T-helper 2 cell treated with Interferon-gamma antibody and Interleukin-4, amounts not matched to agents 5 μg/mL and 100 μg/mL, for 36 hours (primary cell): ENCODE results near the gene AARS2.
A peak's percentile ranks its signal among the peaks of the same experiment; 100 is the strongest.

Experiments used
- DNase-seq: peaks from one replicate; pipeline ENCODE4 v3.0.0; 2021; ENCODE audit warnings: low spot score
- H3K27ac Mint-ChIP-seq: one replicate; pipeline ENCODE4 v1.8.0; 2021; ENCODE audit warnings: mild to moderate bottlenecking, mixed read lengths
- H3K27me3 Mint-ChIP-seq: one replicate; pipeline ENCODE4 v1.8.0; 2021; ENCODE audit warnings: low read depth, mixed read lengths
- H3K36me3 Mint-ChIP-seq: one replicate; pipeline ENCODE4 v1.8.0; 2021; ENCODE audit warnings: low read depth, mixed read lengths
- H3K4me1 Mint-ChIP-seq: one replicate; pipeline ENCODE4 v1.8.0; 2021; ENCODE audit warnings: low read depth, mixed read lengths
- H3K4me3 Mint-ChIP-seq: one replicate; pipeline ENCODE4 v1.8.0; 2022; ENCODE audit warnings: mild to moderate bottlenecking, moderate library complexity, mixed read lengths
- H3K9me3 Mint-ChIP-seq: one replicate; pipeline ENCODE4 v1.8.0; 2021; ENCODE audit warnings: mixed read lengths

AARS2 gene

GRCh38 chr6:44301782-44302564 is 11.2 kb downstream of the AARS2 start:
- H3K4me3 Mint-ChIP-seq: no peak overlapping the region
- no peak overlapping the region for H3K27ac Mint-ChIP-seq
- H3K36me3 Mint-ChIP-seq: peaks cover 45% of the 10 kb centered on the region
- no peaks in the 10 kb centered on the region for H3K9me3 Mint-ChIP-seq
- no peak for DNase-seq
- H3K4me1 Mint-ChIP-seq: peaks cover 6% of the 10 kb centered on the region
- peaks cover 16% of the 10 kb centered on the region for H3K27me3 Mint-ChIP-seq

- peaks cover 24% of the 10 kb centered on the region for H3K27me3 Mint-ChIP-seq
- peaks cover 45% of the 10 kb centered on the region for H3K36me3 Mint-ChIP-seq
- H3K27ac Mint-ChIP-seq: no peak overlapping the region
- H3K4me3 Mint-ChIP-seq: no peak overlapping the region
- peaks cover 6% of the 10 kb centered on the region for H3K4me1 Mint-ChIP-seq
- no peak for DNase-seq
- no peaks in the 10 kb centered on the region for H3K9me3 Mint-ChIP-seq
These were observed 12.0 kb downstream of the AARS2 start for GRCh38 chr6:44301106-44301505.

- peaks cover 3% of the 10 kb centered on the region for H3K4me1 Mint-ChIP-seq
- no peak overlapping the region for H3K4me3 Mint-ChIP-seq
- H3K36me3 Mint-ChIP-seq: peaks cover 38% of the 10 kb centered on the region
- H3K27me3 Mint-ChIP-seq: peaks cover 29% of the 10 kb centered on the region
- DNase-seq: no peak
- H3K27ac Mint-ChIP-seq: no peak overlapping the region
- H3K9me3 Mint-ChIP-seq: no peaks in the 10 kb centered on the region
These were observed 12.8 kb downstream of the AARS2 start for GRCh38 chr6:44300292-44300823.

GRCh38 chr6:44298864-44299263 is 14.3 kb downstream of the AARS2 start:
- Mint-ChIP-seq H3K4me1 (peaks cover 2% of the 10 kb centered on the region), H3K4me3 (peak overlapping the region; percentile 15), H3K9me3 (no peaks in the 10 kb centered on the region), H3K27me3 (peaks cover 35% of the 10 kb centered on the region), H3K27ac (no peak overlapping the region), H3K36me3 (peaks cover 36% of the 10 kb centered on the region)
- DNase-seq: no peak

- peak overlapping the region; percentile 45 for H3K4me3 Mint-ChIP-seq
- H3K27ac Mint-ChIP-seq: no peak overlapping the region
- no peaks in the 10 kb centered on the region for H3K9me3 Mint-ChIP-seq
- H3K4me1 Mint-ChIP-seq: peaks cover 2% of the 10 kb centered on the region
- DNase-seq: no peak
- peaks cover 40% of the 10 kb centered on the region for H3K27me3 Mint-ChIP-seq
- H3K36me3 Mint-ChIP-seq: peaks cover 31% of the 10 kb centered on the region
These were observed 14.9 kb downstream of the AARS2 start for GRCh38 chr6:44298055-44298803.

GRCh38 chr6:44297063-44298038 is 15.8 kb downstream of the AARS2 start:
- DNase-seq: peak; percentile 29
- Mint-ChIP-seq H3K4me1 (peaks cover 2% of the 10 kb centered on the region), H3K27ac (no peak overlapping the region), H3K27me3 (peaks cover 48% of the 10 kb centered on the region), H3K36me3 (peaks cover 27% of the 10 kb centered on the region), H3K9me3 (no peaks in the 10 kb centered on the region), H3K4me3 (peak overlapping the region; percentile 45)

- Mint-ChIP-seq H3K27me3 (peaks cover 61% of the 10 kb centered on the region), H3K27ac (no peak overlapping the region)
These were observed 18.0 kb downstream of the AARS2 start for GRCh38 chr6:44294832-44295791.

GRCh38 chr6:44292661-44293365 is 20.3 kb downstream of the AARS2 start:
- H3K9me3 Mint-ChIP-seq: no peaks in the 10 kb centered on the region
- peaks cover 52% of the 10 kb centered on the region for H3K27me3 Mint-ChIP-seq

More at GRCh38 chr6:44294832-44295791, 18.0 kb downstream of the AARS2 start:
- Mint-ChIP-seq H3K4me1 (peaks cover 2% of the 10 kb centered on the region), H3K36me3 (peaks cover 9% of the 10 kb centered on the region), H3K9me3 (no peaks in the 10 kb centered on the region), H3K4me3 (no peak overlapping the region)
- no peak for DNase-seq

GRCh38 chr6:44291841-44292240 is 21.3 kb downstream of the AARS2 start:
- no peak overlapping the region for H3K4me3 Mint-ChIP-seq
- peaks cover 53% of the 10 kb centered on the region for H3K27me3 Mint-ChIP-seq
- H3K27ac Mint-ChIP-seq: no peak overlapping the region
- no peaks in the 10 kb centered on the region for H3K4me1 Mint-ChIP-seq
- no peaks in the 10 kb centered on the region for H3K9me3 Mint-ChIP-seq
- no peaks in the 10 kb centered on the region for H3K36me3 Mint-ChIP-seq
- DNase-seq: no peak

More at GRCh38 chr6:44292661-44293365, 20.3 kb downstream of the AARS2 start:
- H3K27ac Mint-ChIP-seq: no peak overlapping the region
- DNase-seq: no peak
- H3K4me1 Mint-ChIP-seq: no peaks in the 10 kb centered on the region
- H3K4me3 Mint-ChIP-seq: no peak overlapping the region
- H3K36me3 Mint-ChIP-seq: no peaks in the 10 kb centered on the region

- H3K9me3 Mint-ChIP-seq: no peaks in the 10 kb centered on the region
These were observed 23.4 kb downstream of the AARS2 start for GRCh38 chr6:44289726-44290260.

GRCh38 chr6:44286747-44287146 is 26.4 kb downstream of the AARS2 start:
- Mint-ChIP-seq H3K4me1 (no peaks in the 10 kb centered on the region), H3K27me3 (peaks cover 29% of the 10 kb centered on the region), H3K4me3 (no peak overlapping the region), H3K36me3 (no peaks in the 10 kb centered on the region), H3K9me3 (no peaks in the 10 kb centered on the region), H3K27ac (no peak overlapping the region)
- no peak for DNase-seq

More at GRCh38 chr6:44289726-44290260, 23.4 kb downstream of the AARS2 start:
- no peak overlapping the region for H3K4me3 Mint-ChIP-seq
- H3K36me3 Mint-ChIP-seq: no peaks in the 10 kb centered on the region
- no peaks in the 10 kb centered on the region for H3K4me1 Mint-ChIP-seq
- no peak for DNase-seq
- H3K27me3 Mint-ChIP-seq: peaks cover 38% of the 10 kb centered on the region
- H3K27ac Mint-ChIP-seq: no peak overlapping the region

GRCh38 chr6:44286285-44286565 is 26.9 kb downstream of the AARS2 start:
- no peak for DNase-seq
- H3K27me3 Mint-ChIP-seq: peaks cover 25% of the 10 kb centered on the region
- no peak overlapping the region for H3K27ac Mint-ChIP-seq
- no peak overlapping the region for H3K4me3 Mint-ChIP-seq
- no peaks in the 10 kb centered on the region for H3K9me3 Mint-ChIP-seq
- no peaks in the 10 kb centered on the region for H3K36me3 Mint-ChIP-seq
- no peaks in the 10 kb centered on the region for H3K4me1 Mint-ChIP-seq
